ENCODE measurements around the gene WNT2B.
"Not testable (repeated sequence)": the region's sequence is repeated elsewhere in the genome, so short reads cannot be mapped to it uniquely, and the experiment has no call there.

DNA sequence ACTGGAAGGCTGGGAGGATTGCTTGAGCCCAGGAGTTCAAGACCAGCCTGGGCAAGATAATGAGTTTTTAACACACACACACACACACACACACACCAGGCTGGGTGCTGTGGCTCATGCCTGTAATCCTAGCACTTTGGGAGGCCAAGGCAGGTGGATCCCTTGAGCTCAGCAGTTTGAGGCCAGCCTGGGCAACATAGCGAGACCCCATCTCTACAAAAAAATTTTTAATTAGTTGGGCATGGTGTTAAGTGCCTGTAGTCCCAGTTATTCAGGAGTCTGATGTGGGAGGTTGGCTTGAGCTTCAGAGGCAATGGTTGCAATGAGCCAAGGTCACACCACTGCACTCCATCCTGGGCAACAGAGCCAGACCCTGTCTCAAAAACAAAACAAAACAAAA, 22.7 kb upstream of the WNT2B start:
- not testable (repeated sequence) for TF ChIP-seq EZH2 (IDR thresholded peaks at IDR 0.05); POLR2AphosphoS5 (IDR thresholded peaks at IDR 0.05; ENCODE audit: borderline replicate concordance, low read depth, low read length); FOXP2 (optimal IDR thresholded peaks at IDR 0.05; ENCODE audit: control extremely low read depth, extremely low read length, insufficient read depth)

Data from SK-N-MC (cell line).